H1 (cell line): ENCODE results near the gene CHST4. TPM values are rescaled to one million over a fixed set of nuclear protein-coding genes. Genes with fewer than 3 reads are reported as not detected.

Source experiments
- CTCF ChIA-PET: fragments of 300-600 bp; sonication (Branson Sonifier 250); formaldehyde crosslinking; loops from one replicate; lab custom pipeline; 2021; ENCODE audit not compliant: partially characterized antibody; lab: Charles Lee
- POLR2A ChIA-PET: fragments of 300-600 bp; sonication (Branson Sonifier 250); formaldehyde crosslinking; loops from one replicate; lab custom pipeline; 2021; ENCODE audit warnings: inconsistent platforms; ENCODE audit not compliant: partially characterized antibody; lab: Charles Lee
- DNase-seq, 2 experiments: peaks; one replicate each; pipeline versions ENCODE4 v3.0.0 to v3.0.0-alpha.2; 2010 to 2022; ENCODE audit warnings: low spot score in 2 of 2, low read depth in 1 of 2, mixed read lengths in 1 of 2
- FAIRE-seq: peaks from 2 replicates; lab custom pipeline; 2011; peaks lifted over from hg19 to GRCh38; lab: Jason Lieb, UNC
- H2AFZ ChIP-seq: 2 replicates; pipeline ENCODE4 v1.8.1; 2012; ENCODE audit warnings: low read length, inconsistent platforms
- H2AK5ac ChIP-seq: 2 replicates; pipeline ENCODE4 v1.6.1; 2013; ENCODE audit warnings: low read depth, low read length
- H2BK120ac ChIP-seq: replicated peaks from 2 replicates; pipeline ENCODE3; 2013; ENCODE audit warnings: low read depth, low read length, inconsistent platforms
- H2BK12ac ChIP-seq: 2 replicates; pipeline ENCODE4 v1.6.1; 2013; ENCODE audit warnings: low read depth, low read length
- H2BK15ac ChIP-seq: 2 replicates; pipeline ENCODE4 v1.6.1; 2013; ENCODE audit warnings: low read length
- H2BK20ac ChIP-seq: 2 replicates; pipeline ENCODE4 v1.6.1; 2013; ENCODE audit warnings: low read length
- H2BK5ac ChIP-seq: 2 replicates; pipeline ENCODE4 v1.6.1; 2013; ENCODE audit warnings: low read depth, low read length
- H3K14ac ChIP-seq: 2 replicates; pipeline ENCODE4 v1.6.1; 2013; ENCODE audit warnings: inconsistent platforms; ENCODE audit not compliant: insufficient read length
- H3K18ac ChIP-seq: 2 replicates; pipeline ENCODE4 v1.6.1; 2013; ENCODE audit warnings: low read length; ENCODE audit errors: extremely low read depth
- H3K23ac ChIP-seq: 2 replicates; pipeline ENCODE4 v1.6.1; 2013; ENCODE audit warnings: inconsistent platforms; ENCODE audit not compliant: insufficient read length
- H3K23me2 ChIP-seq: 2 replicates; pipeline ENCODE4 v1.6.1; 2013; ENCODE audit warnings: low read depth, low read length
- H3K27ac ChIP-seq: 2 replicates; pipeline ENCODE4 v1.6.1; 2011; ENCODE audit warnings: low read depth, low read length, inconsistent platforms
- H3K27me3 ChIP-seq, 4 experiments: replicated peaks in 1 of 4; 1 replicate in 1 of 4; 2 replicates in 3 of 4; pipeline versions ENCODE4 v1.6.1 to v1.8.1; 2011 to 2013; ENCODE audit warnings: low read length in 3 of 4, mild to moderate bottlenecking in 3 of 4, inconsistent platforms in 2 of 4, mixed read lengths in 2 of 4, moderate library complexity in 1 of 4; ENCODE audit not compliant: control insufficient read depth in 3 of 4, insufficient read depth in 3 of 4; ENCODE audit errors: extremely low read depth in 1 of 4
- H3K36me3 ChIP-seq, 4 experiments: 2 replicates each; pipeline versions ENCODE4 v1.6.1 to v1.8.1; 2011 to 2013; ENCODE audit warnings: mild to moderate bottlenecking in 4 of 4, low read length in 3 of 4, moderate library complexity in 2 of 4, control low read depth in 1 of 4, inconsistent platforms in 1 of 4; ENCODE audit not compliant: insufficient read depth in 4 of 4, control insufficient read depth in 2 of 4
- H3K4ac ChIP-seq: replicated peaks from 2 replicates; pipeline ENCODE3; 2013; ENCODE audit warnings: low read length, low read depth, mixed read lengths, inconsistent platforms; ENCODE audit not compliant: insufficient read length
- H3K4me1 ChIP-seq, 4 experiments: replicated peaks in 1 of 4; 1 replicate in 1 of 4; 2 replicates in 3 of 4; pipeline versions ENCODE4 v1.6.1 to v1.8.1; 2011 to 2013; ENCODE audit warnings: low read length in 3 of 4, inconsistent platforms in 2 of 4, mixed read lengths in 1 of 4; ENCODE audit not compliant: insufficient read depth in 4 of 4, control insufficient read depth in 3 of 4
- H3K4me2 ChIP-seq, 2 experiments: 2 replicates each; pipeline versions ENCODE4 v1.6.1 to v1.8.1; 2011 to 2013; ENCODE audit warnings: low read depth in 2 of 2, low read length in 2 of 2, control low read depth in 1 of 2, inconsistent platforms in 1 of 2, mild to moderate bottlenecking in 1 of 2; ENCODE audit not compliant: insufficient read depth in 1 of 2
- H3K4me3 ChIP-seq, 4 experiments: fragments of 200-600, 300-600 bp in 1 of 4; sonication (generic), shearing (Covaris generic), sonication (Bioruptor Twin) in 1 of 4; 2 replicates each; pipeline versions ENCODE4 v1.5.1 to v1.8.1; 2011 to 2016; ENCODE audit warnings: low read length in 4 of 4, low read depth in 3 of 4, control low read depth in 2 of 4, inconsistent platforms in 2 of 4, mild to moderate bottlenecking in 2 of 4, mixed read lengths in 1 of 4, moderate library complexity in 1 of 4; ENCODE audit not compliant: insufficient read depth in 2 of 4; ENCODE audit errors: extremely low read depth in 1 of 4
- H3K56ac ChIP-seq: replicated peaks from 2 replicates; pipeline ENCODE3; 2013; ENCODE audit warnings: low read depth, mild to moderate bottlenecking, mixed read lengths, low read length, inconsistent platforms; ENCODE audit not compliant: insufficient read length
- H3K79me1 ChIP-seq: 2 replicates; pipeline ENCODE4 v1.6.1; 2013; ENCODE audit warnings: low read depth, low read length, control low read depth
- H3K79me2 ChIP-seq, 2 experiments: 2 replicates each; pipeline versions ENCODE4 v1.6.1 to v1.8.1; 2012 to 2013; ENCODE audit warnings: low read length in 2 of 2, mild to moderate bottlenecking in 2 of 2, inconsistent platforms in 1 of 2; ENCODE audit not compliant: insufficient read depth in 2 of 2, control insufficient read depth in 1 of 2
- H3K9ac ChIP-seq, 4 experiments: replicated peaks in 1 of 4; 1 replicate in 1 of 4; 2 replicates in 3 of 4; pipeline versions ENCODE4 v1.6.1 to v1.8.1; 2011 to 2013; ENCODE audit warnings: low read depth in 3 of 4, low read length in 3 of 4, control low read depth in 2 of 4, mild to moderate bottlenecking in 2 of 4, moderate library complexity in 2 of 4, inconsistent platforms in 1 of 4; ENCODE audit errors: extremely low read depth in 1 of 4
- H3K9me3 ChIP-seq, 2 experiments: 2 replicates each; pipeline versions ENCODE4 v1.6.1 to v1.8.1; 2012 to 2013; ENCODE audit warnings: mild to moderate bottlenecking in 2 of 2, moderate library complexity in 2 of 2, control low read depth in 1 of 2, inconsistent platforms in 1 of 2, low read depth in 1 of 2, low read length in 1 of 2, mixed read lengths in 1 of 2; ENCODE audit not compliant: insufficient read depth in 2 of 2
- H4K20me1 ChIP-seq, 2 experiments: replicated peaks in 1 of 2; 2 replicates each; pipeline versions ENCODE3 to v1.8.1; 2011 to 2013; ENCODE audit warnings: inconsistent platforms in 2 of 2, low read length in 2 of 2, mild to moderate bottlenecking in 1 of 2; ENCODE audit not compliant: insufficient read depth in 2 of 2, control insufficient read depth in 1 of 2
- H4K5ac ChIP-seq: 2 replicates; pipeline ENCODE4 v1.6.1; 2013; ENCODE audit warnings: low read length, low read depth, mixed read lengths, inconsistent platforms; ENCODE audit not compliant: insufficient read length
- H4K8ac ChIP-seq: 2 replicates; pipeline ENCODE4 v1.8.0; 2013; ENCODE audit warnings: mild to moderate bottlenecking, moderate library complexity, low read length, inconsistent platforms; ENCODE audit not compliant: insufficient read depth; ENCODE audit errors: extremely low read depth
- H4K91ac ChIP-seq: replicated peaks from 2 replicates; pipeline ENCODE3; 2013; ENCODE audit warnings: low read length, mixed read lengths, inconsistent platforms; ENCODE audit not compliant: insufficient read length
- ASH2L ChIP-seq: fragments of 200-600, 300-600 bp; sonication (generic); IDR thresholded peaks from one replicate; pipeline ENCODE4 v1.7.1; 2017; ENCODE audit warnings: low read length
- ATF3 ChIP-seq: IDR thresholded peaks from 2 replicates; pipeline ENCODE4 v1.6.1; 2011; ENCODE audit warnings: low read depth, mild to moderate bottlenecking, low read length; ENCODE audit not compliant: insufficient read depth
- CTCF ChIP-seq, 3 experiments: IDR thresholded peaks; 1 replicate in 2 of 3; 2 replicates in 1 of 3; pipeline versions ENCODE4 v1.5.1 to v1.6.1; 2011; ENCODE audit warnings: low read length in 3 of 3, mild to moderate bottlenecking in 3 of 3, inconsistent platforms in 2 of 3, low read depth in 1 of 3, moderate library complexity in 1 of 3; ENCODE audit not compliant: insufficient read depth in 1 of 3; ENCODE audit errors: control extremely low read depth in 1 of 3
- KDM4A ChIP-seq: IDR thresholded peaks from one replicate; pipeline ENCODE4 v1.7.1; 2012; ENCODE audit warnings: low read depth, mild to moderate bottlenecking, moderate library complexity, low read length, inconsistent platforms; ENCODE audit not compliant: severe bottlenecking
- RAD21 ChIP-seq, 2 experiments: IDR thresholded peaks in 1 of 2; conservative IDR thresholded peaks in 1 of 2; 2 replicates each; pipeline ENCODE4 v1.6.1; 2011; ENCODE audit warnings: low read depth in 2 of 2, low read length in 2 of 2, improper control_type of control experiment in 1 of 2, inconsistent platforms in 1 of 2, mild to moderate bottlenecking in 1 of 2, moderate library complexity in 1 of 2
- SAP30 ChIP-seq: fragments of 300-600 bp; sonication (generic); IDR thresholded peaks from 2 replicates; pipeline ENCODE4 v1.7.1; 2012; ENCODE audit warnings: low read length, moderate library complexity, mild to moderate bottlenecking, inconsistent platforms; ENCODE audit not compliant: insufficient read depth, insufficient replicate concordance
- WGBS, 2 experiments: shearing (Covaris generic) in 1 of 2; methylation state at CpG; one replicate each; pipeline versions ENCODE4 v1.1.6 to v1.1.7; 2013 to 2015; ENCODE audit warnings: low lambda C conversion rate in 2 of 2, mixed read lengths in 2 of 2, inconsistent platforms in 1 of 2, low coverage in 1 of 2, missing lambda C conversion rate in 1 of 2; ENCODE audit not compliant: insufficient replicate concordance in 2 of 2, insufficient coverage in 1 of 2, insufficient read length in 1 of 2; ENCODE audit errors: extremely low coverage in 1 of 2, missing lambda C conversion rate in 1 of 2; 5-methylcytosine and 5-hydroxymethylcytosine counted together
- polyA plus RNA-seq, 7 experiments: library from polyadenylated mRNA; depleted of rRNA in 3 of 7; stranded (reverse) in 5 of 7; unstranded in 2 of 7; fragments of >200 nt in 5 of 7; fragments of 200-250 nt in 2 of 7; gene quantifications; 1 replicate in 5 of 7; 2 replicates in 1 of 7; 4 replicates in 1 of 7; pipeline versions ENCODE4 v1.2.1 to v1.2.3, GENCODE V29; 2011 to 2013; ENCODE audit warnings: missing spikeins in 2 of 7, mixed read lengths in 2 of 7
- total RNA-seq: library from RNA; stranded (reverse); fragmentation: NEBNext Ultra II Directional; extraction: Animal tissue kit (Norgen Biotek cat#: 25700); gene quantifications from 2 replicates; pipeline ENCODE4 v1.2.1, GENCODE V29; 2021

Gene CHST4
- total and polyA plus RNA-seq, 2 of the 8 experiments (the other 6 are each of a cell fraction or from before 2014, with no cell fraction given): 12.1 to 14.6 TPM

- Histone ChIP-seq H2BK15ac (no peak overlapping the region), H3K9me3 (no peaks in the 10 kb centered on the region), H3K79me1 (no peaks in the 10 kb centered on the region; the same call in 1 of the 2 replicates), H3K4me1 (no peaks in the 10 kb centered on the region), H4K5ac (no peak overlapping the region), H3K4me2 (no peak overlapping the region), H3K27ac (no peak overlapping the region), H4K8ac (no peak overlapping the region), H3K4ac (no peak overlapping the region), H3K14ac (no peak overlapping the region), H4K91ac (no peak overlapping the region), H3K9ac (no peak overlapping the region), H3K23me2 (no peaks in the 10 kb centered on the region), H4K20me1 (peaks cover 0 to 2% of the 10 kb centered on the region in 2 experiments), H2AK5ac (no peak overlapping the region), H3K36me3 (peaks cover 0 to 2% (median 2%) of the 10 kb centered on the region in 4 experiments; a peak in 2 of 8 replicates), H2BK12ac (no peak overlapping the region), H3K56ac (no peak overlapping the region), H2BK20ac (no peak overlapping the region), H2BK5ac (no peak overlapping the region), H3K23ac (no peak overlapping the region), H2AFZ (no peak overlapping the region), H3K27me3 (no peaks in the 10 kb centered on the region), H3K4me3 (no peak overlapping the region), H2BK120ac (no peak overlapping the region), H3K18ac (no peak overlapping the region), H3K79me2 (no peaks in the 10 kb centered on the region)
- DNase-seq (no peak), FAIRE-seq (no peak)
- 92% methylated on average over 4 of the region's 4 CpGs; no CpG with 5 or more reads in 1 of the 2 experiments for WGBS, 2 experiments
- ChIA-PET POLR2A (interaction anchor here (1.5 kb wide), 1 partner anchor 9 kb away, joined by 3 read pairs; no protein-coding TSS in a partner anchor), CTCF (interaction anchor here (0.5 to 1.4 kb wide), 3 partner anchors 37 to 134 kb away, joined by 3 to 5 read pairs (median 3); no protein-coding TSS in a partner anchor)
- TF ChIP-seq ASH2L: no peak
- no peak for TF ChIP-seq KDM4A
- TF ChIP-seq CTCF (IDR thresholded peaks at IDR 0.05; ENCODE audit: control extremely low read depth in 1 of 3, insufficient read depth in 1 of 3, low read depth in 1 of 3, low read length in 3 of 3): no peak
- TF ChIP-seq SAP30: no peak
- no peak for TF ChIP-seq RAD21 (IDR thresholded peaks at IDR 0.05 in 1 of 2, conservative IDR thresholded peaks at IDR 0.05 in 1 of 2; ENCODE audit: low read depth in 2 of 2, low read length in 2 of 2)
- no peak for TF ChIP-seq ATF3
Observed at GRCh38 chr16:71476457-71477124, 49.6 kb upstream of the CHST4 start.
